Brain microvascular endothelial cell (primary cell): Measurements from ENCODE around the gene ZBTB7C.

Experiments
- DNase-seq: peaks from one replicate; pipeline ENCODE4 v3.0.0-alpha.2; 2020
- H3K27ac ChIP-seq: fragments of 250-450 bp; sonication (Bioruptor Pico); 2 replicates; pipeline ENCODE4 v1.5.1; 2020; ENCODE audit warnings: mild to moderate bottlenecking, moderate library complexity
- H3K27me3 ChIP-seq: fragments of 250-450 bp; sonication (Bioruptor Pico); replicated peaks from 2 replicates; pipeline ENCODE4 v1.5.1; 2020; ENCODE audit warnings: mild to moderate bottlenecking
- H3K36me3 ChIP-seq: fragments of 250-450 bp; sonication (Bioruptor Pico); replicated peaks from 2 replicates; pipeline ENCODE4 v1.5.1; 2020; ENCODE audit warnings: mild to moderate bottlenecking
- H3K4me3 ChIP-seq: 2 replicates; pipeline ENCODE4 v1.5.1; 2011; ENCODE audit warnings: low read depth, mild to moderate bottlenecking, control low read depth, low read length, moderate library complexity
- CTCF ChIP-seq: IDR thresholded peaks from 2 replicates; pipeline ENCODE4 v1.5.1; 2011; ENCODE audit warnings: low read depth, mild to moderate bottlenecking, moderate library complexity, low read length, control low read depth, inconsistent platforms; ENCODE audit errors: missing control alignments
- in situ Hi-C: cut with HindIII; loops from 2 replicates; pipeline ENCODE4 v1.10.0; 2017; ENCODE audit warnings: low sequenced_read_pairs, low pct_ligation_motif_present

ZBTB7C gene

DNA sequence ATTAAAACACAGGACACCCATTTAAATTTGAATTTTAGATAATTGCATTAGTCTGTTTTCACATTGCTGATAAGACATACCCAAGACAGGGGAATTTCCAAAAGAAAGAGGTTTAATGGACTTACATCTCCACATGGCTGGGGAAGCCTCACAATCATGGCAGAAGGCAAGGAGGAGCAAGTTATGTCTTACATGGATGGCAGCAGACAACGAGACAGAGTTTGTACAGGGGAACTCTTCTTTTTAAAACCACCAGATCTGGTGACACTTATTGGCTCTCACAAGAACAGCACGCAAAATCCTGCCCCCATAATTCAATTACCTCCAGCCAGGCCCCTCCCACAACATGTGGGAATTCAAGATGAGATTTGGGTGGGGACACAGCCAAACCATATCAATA, 398.9 kb downstream of the ZBTB7C start:
- Histone ChIP-seq H3K36me3 (no peaks in the 10 kb centered on the region), H3K27me3 (no peaks in the 10 kb centered on the region), H3K4me3 (no peak overlapping the region), H3K27ac (no peak overlapping the region)
- DNase-seq = no peak
- no peak for TF ChIP-seq CTCF
- in situ Hi-C loops = no loop called here

GRCh38 chr18:48009116-48009745, 400.0 kb downstream of the ZBTB7C start:
- no peaks in the 10 kb centered on the region for H3K36me3 ChIP-seq
- H3K4me3 ChIP-seq = no peak overlapping the region
- no peak for TF ChIP-seq CTCF
- in situ Hi-C loops = no loop called here
- no peak for DNase-seq
- no peak overlapping the region for H3K27ac ChIP-seq
- H3K27me3 ChIP-seq = no peaks in the 10 kb centered on the region

DNA sequence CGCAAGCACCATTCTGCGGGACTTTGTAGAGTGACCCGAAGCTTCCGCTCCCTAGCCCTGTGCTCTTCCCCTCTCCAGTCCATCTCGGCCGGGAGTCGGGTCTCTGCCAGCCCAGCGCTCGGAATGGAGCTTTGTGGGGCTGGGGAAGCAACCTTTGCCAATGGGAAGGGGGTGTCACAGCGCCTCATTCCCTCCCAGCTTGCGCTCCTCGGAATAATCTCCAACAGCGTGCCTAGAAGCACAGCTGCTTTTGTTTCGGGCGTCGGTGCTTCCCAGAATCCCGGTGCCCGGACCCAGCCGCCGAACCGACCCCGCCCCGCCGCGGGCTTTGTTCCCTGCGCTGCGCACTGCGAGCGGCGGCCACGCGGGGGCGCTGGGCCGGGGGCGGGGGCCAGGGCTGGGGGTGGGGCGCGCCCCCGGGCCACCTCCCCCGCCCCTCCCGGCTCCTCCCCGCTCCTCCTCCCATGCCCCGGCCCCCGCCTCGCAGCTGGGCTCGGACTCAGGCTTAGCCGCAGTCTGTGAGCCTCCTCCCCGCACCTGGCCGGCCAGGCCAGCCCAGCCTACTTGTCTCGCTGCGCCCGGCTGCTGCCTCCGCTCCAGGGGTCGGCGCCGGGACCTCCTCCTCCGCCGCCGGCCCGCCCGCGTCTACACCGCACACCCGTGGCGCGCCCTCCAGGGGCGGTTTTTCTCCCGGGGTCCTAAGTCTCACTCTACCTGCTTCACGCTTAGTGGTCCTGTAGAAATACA, 401.1 kb downstream of the ZBTB7C start:
- Histone ChIP-seq H3K4me3 (peak overlapping the region; percentile 64), H3K27me3 (no peaks in the 10 kb centered on the region), H3K36me3 (no peaks in the 10 kb centered on the region), H3K27ac (no peak overlapping the region)
- in situ Hi-C loops = no loop called here
- DNase-seq = no peak
- TF ChIP-seq CTCF = peak; percentile 37

GRCh38 chr18:48007381-48007780, 401.8 kb downstream of the ZBTB7C start:
- TF ChIP-seq CTCF = no peak
- Histone ChIP-seq H3K4me3 (peak overlapping the region; percentile 64), H3K36me3 (no peaks in the 10 kb centered on the region), H3K27me3 (no peaks in the 10 kb centered on the region), H3K27ac (no peak overlapping the region)
- in situ Hi-C loops = no loop called here
- DNase-seq = no peak

DNA sequence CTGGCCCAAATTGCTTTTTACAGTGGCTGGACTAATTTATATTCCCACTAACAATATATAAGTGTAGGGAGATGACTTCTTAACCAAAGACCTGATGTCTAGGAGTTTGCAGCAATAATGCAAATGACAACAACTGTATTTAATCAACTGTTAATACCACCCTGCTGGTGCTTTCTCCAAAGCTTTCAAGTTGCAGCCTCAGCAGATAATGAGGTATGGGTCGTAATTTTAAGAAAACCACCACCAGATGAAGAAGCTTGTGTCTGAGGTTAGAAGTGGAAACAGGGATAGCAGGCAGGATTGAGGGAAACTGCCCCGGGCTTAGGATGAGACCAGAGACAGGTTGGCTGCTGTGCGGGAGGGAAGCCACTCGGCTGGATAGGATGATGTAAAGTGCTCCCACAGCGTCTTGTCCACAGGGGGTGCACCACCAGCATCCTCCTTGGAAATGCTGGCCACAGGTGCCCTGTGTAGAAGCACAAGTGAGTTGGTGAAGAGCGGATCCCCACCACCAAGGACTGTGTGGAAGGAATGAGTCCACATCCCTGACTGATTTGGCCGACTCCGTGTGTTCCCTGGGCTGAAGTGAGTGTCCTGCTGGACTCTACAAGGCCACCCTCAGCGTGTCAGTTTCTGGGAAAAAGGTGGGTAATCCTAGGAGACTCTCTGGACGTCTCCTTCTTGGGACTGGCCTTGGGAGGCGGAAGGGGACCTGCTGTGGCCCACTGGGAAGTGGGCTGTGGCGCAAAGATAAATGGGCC, 402.6 kb downstream of the ZBTB7C start:
- DNase-seq = no peak
- TF ChIP-seq CTCF = no peak
- Histone ChIP-seq H3K27me3 (no peaks in the 10 kb centered on the region), H3K27ac (no peak overlapping the region), H3K36me3 (no peaks in the 10 kb centered on the region), H3K4me3 (no peak overlapping the region)
- in situ Hi-C loops = no loop called here
